HG03060 (cell line): ENCODE results near the gene ESYT1.

Experiments
- ATAC-seq: cut with Tn5 transposase; IDR thresholded peaks from one replicate; pipeline ENCODE4 v1.9.1; 2021; ENCODE audit warnings: low read depth, moderate number of reproducible peaks; ENCODE audit not compliant: unreplicated experiment

ESYT1 gene

DNA sequence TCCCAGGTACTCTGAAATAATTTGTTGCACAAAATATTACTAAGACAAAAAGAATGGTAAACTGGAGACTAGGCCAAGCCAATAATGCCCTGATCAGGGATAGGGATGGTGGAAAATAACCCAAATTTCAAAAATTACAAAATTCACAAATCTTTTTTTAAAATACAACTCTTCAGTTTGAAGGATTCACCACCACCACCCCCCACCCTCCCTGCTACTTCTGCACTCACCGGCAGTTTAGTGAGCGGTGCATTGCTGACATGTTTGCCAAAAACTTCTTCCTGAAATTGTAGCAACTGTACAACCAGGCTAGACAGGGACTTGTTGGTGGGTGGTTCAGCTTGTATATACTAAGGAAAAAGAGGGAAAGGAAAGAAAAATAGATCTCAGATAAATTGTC is 58.9 kb downstream of the ESYT1 start:
- no peak for ATAC-seq

DNA sequence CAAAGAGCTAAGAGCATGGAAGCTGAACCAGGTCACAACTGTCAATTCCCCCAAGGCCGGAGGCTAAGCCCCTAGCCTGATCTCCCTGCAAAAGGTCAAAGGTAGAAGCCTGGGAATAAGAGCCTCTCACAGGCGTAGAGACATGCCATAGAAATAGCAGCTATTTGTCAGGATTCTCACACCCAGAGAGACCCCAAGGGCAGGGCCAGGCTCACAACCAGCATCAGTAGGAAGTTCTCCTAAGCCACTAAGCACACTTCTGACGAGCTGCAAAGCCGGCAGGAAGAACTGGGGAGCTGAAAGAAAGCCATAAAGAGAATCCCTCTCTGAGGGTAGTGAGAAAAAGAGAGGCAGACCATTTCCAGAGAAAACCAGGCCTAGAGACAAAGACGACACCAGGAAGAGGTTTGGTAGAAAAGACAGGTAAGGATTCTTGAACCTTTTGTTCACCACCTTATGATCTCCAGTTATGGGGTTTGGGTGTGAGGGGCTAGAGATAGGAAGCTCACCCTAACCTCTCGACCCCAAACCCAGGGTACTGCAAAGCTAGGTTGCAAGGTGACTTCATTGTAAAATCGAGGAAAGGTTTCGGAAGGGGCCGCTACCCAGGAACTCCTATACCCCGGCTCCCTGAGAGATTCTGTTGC is 60.2 kb downstream of the ESYT1 start:
- no peak for ATAC-seq

DNA sequence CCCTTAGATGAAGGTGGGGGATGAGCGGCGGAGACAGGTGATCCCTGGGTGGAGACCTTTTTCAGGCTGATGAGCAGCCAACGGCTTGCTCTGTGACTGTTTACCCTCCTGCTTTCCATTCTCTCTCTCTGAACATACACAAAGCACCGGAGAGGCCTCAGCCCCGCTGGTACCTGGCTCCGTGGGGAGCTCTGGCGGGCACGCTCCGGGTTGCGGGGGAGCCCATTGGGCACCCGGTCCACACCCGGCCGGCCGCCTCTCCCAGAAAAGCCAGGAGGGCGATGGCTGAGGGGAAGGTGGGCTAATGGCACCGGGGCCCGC is 60.7 kb downstream of the ESYT1 start:
- no peak for ATAC-seq

DNA sequence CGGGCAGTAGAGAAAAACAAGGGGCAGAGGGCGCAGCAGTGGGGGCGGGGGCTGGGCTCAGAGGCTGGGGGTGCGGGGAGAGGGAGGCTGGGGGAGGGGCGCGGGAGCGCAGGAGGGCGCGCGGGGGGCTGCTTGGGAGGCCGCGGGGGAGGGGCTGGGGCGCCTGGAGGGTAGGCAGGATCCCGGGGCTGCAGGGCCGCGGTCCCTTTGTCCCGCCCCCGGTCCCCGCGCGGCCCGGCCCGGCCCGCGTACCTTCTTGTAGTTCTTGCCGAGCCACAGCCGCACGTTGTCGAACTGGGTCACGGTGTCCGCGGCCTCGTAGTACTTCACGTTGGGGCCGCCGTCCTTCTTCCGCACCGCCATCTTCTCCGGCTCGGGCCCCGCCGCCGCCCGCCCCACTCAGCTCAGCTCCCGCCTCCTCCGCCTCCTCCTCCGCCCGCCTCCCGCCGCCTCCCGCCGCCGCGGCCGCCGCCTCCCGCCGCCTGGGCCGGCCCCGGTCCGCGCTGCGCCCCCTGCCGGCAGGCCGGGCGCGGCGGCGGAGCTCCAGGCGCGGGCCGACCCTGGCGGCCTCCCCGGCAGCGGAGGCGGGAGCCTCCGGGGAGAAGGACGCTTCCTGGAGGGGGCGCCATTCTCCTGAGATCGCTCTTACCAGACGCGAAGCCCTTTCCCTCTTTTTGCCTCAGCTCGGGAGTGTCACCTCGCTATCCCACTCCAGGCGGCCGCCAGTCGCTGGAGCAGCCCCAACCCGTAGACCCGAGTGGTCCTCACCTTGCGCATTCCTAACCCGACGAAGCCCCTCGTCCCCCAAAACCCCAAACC is 61.2 kb downstream of the ESYT1 start, which contains the start of gene SMARCC2:
Gene SMARCC2 (minus strand): TSS at position 385 of the 819 bp plus-strand sequence. CDS start 22 bp downstream, at position 363.
- ATAC-seq, result no peak

DNA sequence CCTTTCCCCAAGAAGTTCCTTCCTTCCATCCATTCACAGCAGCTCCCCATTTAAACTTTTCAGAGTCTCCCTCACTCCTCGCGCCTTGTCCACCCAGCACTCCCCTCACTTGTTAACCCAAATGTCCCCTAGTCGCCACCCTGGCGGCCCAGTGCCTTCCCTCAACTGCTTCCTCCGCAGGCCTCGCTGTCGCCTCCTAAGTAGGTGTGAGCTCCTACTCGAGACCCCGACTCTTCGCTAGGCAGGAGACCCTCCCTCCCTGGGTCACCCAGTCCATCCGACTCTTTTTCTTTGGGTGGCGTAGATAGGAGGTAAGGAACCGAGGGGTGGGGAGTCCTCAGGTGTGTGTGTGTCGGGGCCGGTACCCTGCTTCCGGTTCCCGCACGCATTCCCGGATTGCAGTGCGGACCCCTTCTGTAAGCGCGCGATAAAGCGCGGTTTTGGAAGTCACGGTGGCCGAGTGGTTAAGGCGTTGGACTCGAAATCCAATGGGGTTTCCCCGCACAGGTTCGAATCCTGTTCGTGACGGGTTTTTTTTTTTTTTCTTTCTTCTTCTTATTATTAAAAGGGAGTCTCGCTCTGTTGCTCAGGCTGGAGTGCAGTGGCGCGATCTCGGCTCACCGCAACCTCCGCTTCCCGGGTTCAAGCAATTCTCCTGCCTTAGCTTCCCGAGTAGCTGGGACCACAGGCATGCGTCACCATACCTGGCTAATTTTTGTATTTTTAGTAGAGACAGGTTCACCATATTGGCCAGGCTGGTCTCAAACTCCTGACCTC is 62.0 kb downstream of the ESYT1 start:
- peak; percentile 38 for ATAC-seq

DNA sequence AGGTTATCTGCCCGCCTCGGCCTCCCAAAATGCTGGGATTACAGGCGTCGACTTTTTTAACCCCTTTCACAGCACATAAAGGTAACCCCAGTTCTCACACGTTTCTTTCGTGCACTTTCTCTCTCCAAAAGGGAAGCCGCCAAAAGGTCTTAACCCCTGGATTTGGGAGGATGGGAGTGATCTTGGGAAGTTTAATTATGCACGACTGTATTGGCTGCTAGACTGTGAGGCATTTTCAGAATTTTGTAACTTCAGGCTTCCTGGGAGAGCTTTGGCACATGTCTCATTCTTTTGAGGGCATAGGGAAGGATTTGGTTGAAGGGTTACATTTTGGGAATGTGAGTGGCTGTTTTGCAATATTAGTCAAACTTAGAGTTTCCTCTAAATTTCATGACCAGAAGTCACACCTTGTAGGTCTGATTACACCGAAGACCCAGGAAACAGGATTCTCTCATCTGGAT is 62.7 kb downstream of the ESYT1 start:
- ATAC-seq, result no peak

DNA sequence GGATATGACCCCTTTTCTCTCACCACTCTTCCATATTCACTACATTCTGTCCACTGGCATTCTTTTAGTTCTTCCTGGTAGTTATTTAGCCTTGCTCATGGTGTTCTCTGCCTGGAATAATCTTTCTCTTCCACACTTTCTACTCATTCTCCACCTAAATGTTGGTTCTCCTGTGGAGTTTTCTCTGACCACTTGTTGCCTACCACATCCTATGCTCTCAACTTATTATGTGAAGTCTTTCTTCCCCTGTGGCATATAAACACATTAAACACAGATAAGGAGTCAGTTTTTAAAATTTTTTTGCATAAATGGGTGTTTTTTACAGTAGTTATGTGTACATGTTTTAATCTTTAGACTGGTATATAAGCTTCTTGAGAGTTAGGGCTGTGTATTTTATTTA is 64.5 kb downstream of the ESYT1 start:
- ATAC-seq, result no peak

DNA sequence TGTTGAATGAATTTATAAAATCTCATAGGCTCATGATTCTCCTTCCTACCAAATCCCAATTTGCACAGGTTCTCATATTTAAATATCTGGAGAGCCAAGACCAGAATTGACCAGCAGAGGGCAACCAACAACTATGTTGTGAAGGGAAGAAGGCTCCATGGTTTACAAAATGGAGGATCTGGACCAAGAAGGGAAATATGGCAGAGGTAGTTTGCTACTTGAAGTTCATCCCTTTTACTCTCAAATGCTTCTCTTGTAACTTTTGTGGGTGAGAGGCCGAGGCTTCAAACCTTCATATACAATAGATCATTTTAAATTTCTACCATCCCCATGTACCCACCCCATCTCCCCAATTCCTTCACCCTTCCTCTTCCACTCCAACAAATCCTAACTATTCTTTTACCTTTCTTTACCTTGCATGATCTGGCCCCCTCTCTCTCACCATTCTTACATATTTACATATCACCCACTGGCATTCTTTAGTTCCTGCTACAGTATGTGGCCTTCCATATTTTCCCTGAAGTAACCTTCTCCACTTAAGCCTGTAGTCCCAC is 65.0 kb downstream of the ESYT1 start:
- no peak for ATAC-seq
